ENCODE data around the gene PGM1.

The PGM1 gene

DNA sequence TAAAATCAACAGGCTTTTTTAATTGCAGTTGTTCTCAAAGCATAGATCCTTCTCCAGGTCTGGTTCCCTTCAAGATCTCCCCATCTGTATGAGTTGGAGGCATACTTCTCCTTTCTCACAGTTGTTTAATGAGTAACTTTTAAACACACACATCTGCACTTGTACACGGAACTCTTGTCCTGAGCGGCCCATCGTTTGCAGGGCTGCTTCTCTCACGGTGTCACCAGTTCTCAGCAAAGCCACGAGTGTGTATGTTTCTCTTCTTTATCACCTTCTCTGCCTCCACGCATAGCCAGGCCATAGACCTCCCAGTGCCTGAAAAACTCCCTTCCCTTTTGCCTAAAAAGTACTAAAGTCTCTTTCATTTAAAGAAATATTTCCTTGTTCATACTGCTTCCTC, 111.9 kb downstream of the PGM1 start:
- no peak for DNase-seq

GRCh38 chr1:63709267-63709828, 116.1 kb downstream of the PGM1 start:
- no peak for DNase-seq

Data from cortex of kidney (tissue), 1 donor.